Neural progenitor cell (in vitro differentiated cells): ENCODE measurements around the gene ARHGEF4.

Source experiments
- EZH2 ChIP-seq: fragments of 200-600 bp; sonication (generic); IDR thresholded peaks from 2 replicates; pipeline ENCODE4 v1.6.1; 2017; ENCODE audit warnings: antibody characterized with exemption, mild to moderate bottlenecking, moderate library complexity
- EZH2phosphoT487 ChIP-seq: fragments of 200-600 bp; sonication (generic); IDR thresholded peaks from 2 replicates; pipeline ENCODE4 v1.6.1; 2017; ENCODE audit warnings: antibody characterized with exemption
- TF ChIP-seq, protein P1 (sequence below): fragments of 200-600 bp; sonication (generic); IDR thresholded peaks from 2 replicates; pipeline ENCODE4 v1.5.1; 2017; ENCODE audit warnings: antibody characterized with exemption, mild to moderate bottlenecking

DNA sequence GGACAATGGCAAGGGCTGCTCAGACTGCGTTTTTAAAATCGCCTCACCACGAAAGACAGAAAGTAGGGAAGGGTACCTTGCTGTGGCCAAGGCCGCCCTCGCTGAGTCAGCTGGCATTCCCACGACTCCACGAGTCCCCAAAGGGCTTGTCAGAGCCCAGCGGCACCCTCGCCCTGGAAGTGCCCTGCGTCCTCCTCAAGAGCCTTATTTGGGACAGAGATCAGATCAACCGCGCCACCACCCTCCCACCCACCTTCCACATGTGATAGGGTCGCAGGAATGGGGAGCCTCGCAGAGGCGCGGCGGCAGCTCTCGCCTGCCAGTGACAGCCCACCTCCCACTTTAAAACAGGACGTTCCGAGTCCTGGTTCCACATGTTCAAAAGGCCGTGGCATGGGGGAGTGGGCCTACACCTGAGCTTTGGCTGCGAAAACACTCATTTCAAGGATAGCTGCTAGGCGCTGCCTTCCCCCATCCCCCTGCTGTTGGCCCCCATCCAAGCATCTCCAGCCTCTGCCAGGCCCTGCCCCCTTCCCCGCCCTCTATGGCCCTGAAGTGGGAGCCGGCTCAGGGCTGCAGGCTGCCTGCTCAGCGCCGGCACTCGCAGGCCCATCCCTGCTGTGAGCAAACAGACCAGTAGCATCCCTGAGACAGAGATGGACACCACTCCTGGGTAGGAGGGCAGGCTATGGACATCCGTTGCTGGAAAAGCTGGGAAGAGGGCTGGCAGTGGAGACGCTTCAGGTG is 38.1 kb upstream of the ARHGEF4 start:
- TF ChIP-seq, protein P1, sequence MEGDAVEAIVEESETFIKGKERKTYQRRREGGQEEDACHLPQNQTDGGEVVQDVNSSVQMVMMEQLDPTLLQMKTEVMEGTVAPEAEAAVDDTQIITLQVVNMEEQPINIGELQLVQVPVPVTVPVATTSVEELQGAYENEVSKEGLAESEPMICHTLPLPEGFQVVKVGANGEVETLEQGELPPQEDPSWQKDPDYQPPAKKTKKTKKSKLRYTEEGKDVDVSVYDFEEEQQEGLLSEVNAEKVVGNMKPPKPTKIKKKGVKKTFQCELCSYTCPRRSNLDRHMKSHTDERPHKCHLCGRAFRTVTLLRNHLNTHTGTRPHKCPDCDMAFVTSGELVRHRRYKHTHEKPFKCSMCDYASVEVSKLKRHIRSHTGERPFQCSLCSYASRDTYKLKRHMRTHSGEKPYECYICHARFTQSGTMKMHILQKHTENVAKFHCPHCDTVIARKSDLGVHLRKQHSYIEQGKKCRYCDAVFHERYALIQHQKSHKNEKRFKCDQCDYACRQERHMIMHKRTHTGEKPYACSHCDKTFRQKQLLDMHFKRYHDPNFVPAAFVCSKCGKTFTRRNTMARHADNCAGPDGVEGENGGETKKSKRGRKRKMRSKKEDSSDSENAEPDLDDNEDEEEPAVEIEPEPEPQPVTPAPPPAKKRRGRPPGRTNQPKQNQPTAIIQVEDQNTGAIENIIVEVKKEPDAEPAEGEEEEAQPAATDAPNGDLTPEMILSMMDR: no peak
- TF ChIP-seq EZH2 (no peak), EZH2phosphoT487 (no peak)
